ENCODE results near the gene PHTF2.
"Not testable (repeated sequence)": the region's sequence is repeated elsewhere in the genome, so short reads cannot be mapped to it uniquely, and the experiment has no call there.

PHTF2 gene

GRCh38 chr7:77866370-77866769, 67.8 kb downstream of the PHTF2 start:
- no peaks in the 10 kb centered on the region for H3K36me3 ChIP-seq (ENCODE audit: control insufficient read depth, insufficient read depth, low read length)
- DNase-seq = no peak
- H3K4me1 ChIP-seq (ENCODE audit: control insufficient read depth, insufficient read depth, low read length, poor library complexity, severe bottlenecking) = peaks cover 3% of the 10 kb centered on the region
- H3K9me3 ChIP-seq (ENCODE audit: control insufficient read depth, low read length) = no peaks in the 10 kb centered on the region
- no peak overlapping the region for H3K4me3 ChIP-seq (ENCODE audit: insufficient read depth, low read depth, low read length, poor library complexity, severe bottlenecking)
- no peaks in the 10 kb centered on the region for H3K27me3 ChIP-seq (replicated peaks; ENCODE audit: control insufficient read depth, insufficient read depth, low read length, poor library complexity, severe bottlenecking)
- no peak overlapping the region for H3K27ac ChIP-seq (ENCODE audit: insufficient read depth, low read length, poor library complexity, severe bottlenecking)

DNA sequence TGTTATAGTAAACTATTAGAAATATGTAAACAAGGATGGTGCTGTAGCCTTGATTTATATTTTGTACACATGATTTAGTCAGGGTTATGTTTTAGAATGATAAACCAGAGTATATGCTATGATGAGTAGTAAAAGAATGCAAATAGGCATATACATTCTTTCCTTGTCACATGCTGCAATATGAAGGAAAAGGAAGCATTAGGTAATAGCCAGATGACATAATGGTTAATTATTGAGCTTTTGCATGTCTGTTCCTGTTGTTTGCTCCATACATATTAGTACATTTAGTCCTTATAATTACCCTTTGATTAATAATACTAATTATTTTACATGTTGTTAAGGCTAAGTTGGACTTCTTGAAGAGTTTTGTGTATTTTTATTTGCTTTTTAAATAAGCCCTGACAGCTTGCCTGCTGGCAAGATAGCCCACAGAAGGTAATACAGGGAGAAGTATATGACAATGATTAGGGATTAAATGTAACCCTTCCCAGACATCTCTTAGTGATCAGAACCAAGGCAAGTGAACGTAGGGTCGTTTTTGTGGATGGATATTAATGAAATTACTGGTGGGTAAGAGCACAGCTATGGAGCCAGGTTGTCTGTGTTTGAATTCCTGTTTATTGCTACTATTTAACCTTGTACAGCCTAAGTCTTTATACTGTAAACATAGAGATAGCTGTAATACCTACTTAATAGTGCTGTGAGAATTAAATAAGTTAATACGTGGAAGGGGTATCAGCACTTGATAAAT, 68.4 kb downstream of the PHTF2 start:
- no peak for DNase-seq
- Histone ChIP-seq H3K4me3 (ENCODE audit: insufficient read depth, low read depth, low read length, poor library complexity, severe bottlenecking) (no peak overlapping the region), H3K27ac (ENCODE audit: insufficient read depth, low read length, poor library complexity, severe bottlenecking) (no peak overlapping the region)

GRCh38 chr7:77867537-77867865, 68.9 kb downstream of the PHTF2 start:
- H3K27ac ChIP-seq (ENCODE audit: insufficient read depth, low read length, poor library complexity, severe bottlenecking) = no peak overlapping the region

More for the DNA sequence above, 68.4 kb downstream of the PHTF2 start:
- Histone ChIP-seq H3K27me3 (replicated peaks; ENCODE audit: control insufficient read depth, insufficient read depth, low read length, poor library complexity, severe bottlenecking) (no peaks in the 10 kb centered on the region), H3K4me1 (ENCODE audit: control insufficient read depth, insufficient read depth, low read length, poor library complexity, severe bottlenecking) (peaks cover 3% of the 10 kb centered on the region), H3K36me3 (ENCODE audit: control insufficient read depth, insufficient read depth, low read length) (no peaks in the 10 kb centered on the region), H3K9me3 (ENCODE audit: control insufficient read depth, low read length) (no peaks in the 10 kb centered on the region)

DNA sequence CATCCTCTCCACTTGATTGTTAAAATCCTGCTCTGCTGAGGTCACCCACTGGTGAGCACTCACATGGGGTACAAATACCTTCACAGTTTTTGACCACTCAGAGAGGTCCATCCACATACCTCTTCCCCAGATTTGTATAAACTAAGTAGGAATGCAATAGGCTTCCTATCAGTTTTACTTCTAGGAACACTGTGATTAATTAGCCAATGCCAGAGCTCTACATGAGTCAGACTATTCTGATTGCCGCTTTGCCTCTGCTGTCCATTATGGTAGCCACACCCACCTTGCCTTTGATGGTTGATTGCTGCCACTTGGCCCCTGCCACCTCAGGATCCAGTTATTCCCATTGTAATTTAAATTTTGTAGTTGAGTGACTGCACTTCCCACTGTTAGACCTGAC, 73.7 kb downstream of the PHTF2 start:
- H3K27me3 ChIP-seq (replicated peaks; ENCODE audit: control insufficient read depth, insufficient read depth, low read length, poor library complexity, severe bottlenecking); H3K27ac ChIP-seq (ENCODE audit: insufficient read depth, low read length, poor library complexity, severe bottlenecking): not testable (repeated sequence)

More at GRCh38 chr7:77867537-77867865, 68.9 kb downstream of the PHTF2 start:
- H3K9me3 ChIP-seq (ENCODE audit: control insufficient read depth, low read length) = no peaks in the 10 kb centered on the region
- no peaks in the 10 kb centered on the region for H3K36me3 ChIP-seq (ENCODE audit: control insufficient read depth, insufficient read depth, low read length)
- peaks cover 3% of the 10 kb centered on the region for H3K4me1 ChIP-seq (ENCODE audit: control insufficient read depth, insufficient read depth, low read length, poor library complexity, severe bottlenecking)
- H3K27me3 ChIP-seq (replicated peaks; ENCODE audit: control insufficient read depth, insufficient read depth, low read length, poor library complexity, severe bottlenecking) = no peaks in the 10 kb centered on the region
- no peak for DNase-seq
- H3K4me3 ChIP-seq (ENCODE audit: insufficient read depth, low read depth, low read length, poor library complexity, severe bottlenecking) = no peak overlapping the region

DNA sequence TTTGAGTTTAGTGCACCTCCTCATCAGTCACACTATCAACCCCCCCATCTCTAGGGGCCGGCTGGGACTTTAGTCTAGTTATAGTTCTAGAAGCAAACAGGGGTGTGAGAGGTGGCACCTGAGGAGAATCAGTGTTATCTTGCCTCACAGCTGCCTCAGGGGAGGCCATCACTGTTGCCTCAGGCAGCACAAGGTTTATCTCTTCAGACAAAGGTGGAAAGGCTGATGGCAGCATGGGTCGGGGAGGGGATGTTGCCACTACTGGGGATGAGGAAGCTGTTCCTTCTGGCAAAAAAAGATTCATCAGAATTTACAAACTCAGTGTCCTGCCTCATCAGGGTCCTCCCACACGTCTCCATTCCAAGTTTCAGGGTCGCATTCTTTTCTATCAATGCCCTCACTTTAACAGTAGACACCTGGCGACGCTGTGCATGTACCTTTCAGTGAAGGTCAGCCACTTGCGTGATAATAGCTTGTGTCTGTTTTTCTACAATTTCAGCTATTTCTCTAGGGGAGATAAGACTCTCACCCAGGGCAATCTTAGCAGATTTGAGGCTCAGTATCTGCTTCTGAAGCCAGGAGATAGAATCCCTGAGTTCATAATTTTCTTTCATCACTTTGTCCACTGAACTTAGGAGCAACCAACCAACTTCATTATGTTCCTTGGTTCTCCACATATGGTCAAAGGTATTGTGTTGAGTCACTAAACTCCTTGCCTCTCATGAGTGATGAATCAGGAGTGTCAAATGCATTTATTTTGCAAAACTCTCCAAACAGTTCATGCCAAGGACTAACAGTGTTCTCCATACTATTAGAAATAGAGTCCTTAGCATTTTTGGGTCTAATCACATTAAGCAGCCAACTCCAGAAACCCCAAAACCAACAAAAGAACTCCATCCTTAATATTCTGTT, 75.1 kb downstream of the PHTF2 start:
- not testable (repeated sequence) for DNase-seq; H3K4me1 ChIP-seq (ENCODE audit: control insufficient read depth, insufficient read depth, low read length, poor library complexity, severe bottlenecking); H3K36me3 ChIP-seq (ENCODE audit: control insufficient read depth, insufficient read depth, low read length); H3K27ac ChIP-seq (ENCODE audit: insufficient read depth, low read length, poor library complexity, severe bottlenecking); H3K4me3 ChIP-seq (ENCODE audit: insufficient read depth, low read depth, low read length, poor library complexity, severe bottlenecking); H3K27me3 ChIP-seq (replicated peaks; ENCODE audit: control insufficient read depth, insufficient read depth, low read length, poor library complexity, severe bottlenecking); H3K9me3 ChIP-seq (ENCODE audit: control insufficient read depth, low read length)

More for the DNA sequence above, 73.7 kb downstream of the PHTF2 start:
- not testable (repeated sequence) for H3K9me3 ChIP-seq (ENCODE audit: control insufficient read depth, low read length); DNase-seq; H3K4me3 ChIP-seq (ENCODE audit: insufficient read depth, low read depth, low read length, poor library complexity, severe bottlenecking); H3K4me1 ChIP-seq (ENCODE audit: control insufficient read depth, insufficient read depth, low read length, poor library complexity, severe bottlenecking); H3K36me3 ChIP-seq (ENCODE audit: control insufficient read depth, insufficient read depth, low read length)

DNA sequence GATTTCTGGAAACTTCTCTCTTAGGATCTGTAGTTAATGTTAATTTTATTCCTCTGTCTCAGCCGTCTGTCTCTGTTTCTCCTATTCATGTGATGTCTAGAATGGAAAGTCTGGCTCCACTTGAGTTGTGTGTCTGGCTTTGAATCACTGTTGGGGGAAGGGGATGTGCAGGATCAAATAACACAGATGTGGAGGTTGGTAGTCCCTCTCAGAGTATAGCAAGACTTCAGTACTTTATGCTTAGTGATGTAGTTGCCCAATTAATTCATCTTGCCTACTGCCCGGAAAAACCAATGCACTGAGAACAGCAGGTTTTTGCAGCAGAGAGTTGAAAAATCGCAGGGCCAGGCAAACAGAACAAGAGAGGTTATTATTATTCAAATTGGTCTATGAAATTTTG, 79.2 kb downstream of the PHTF2 start:
- Histone ChIP-seq H3K4me3 (ENCODE audit: insufficient read depth, low read depth, low read length, poor library complexity, severe bottlenecking) (no peak overlapping the region), H3K36me3 (ENCODE audit: control insufficient read depth, insufficient read depth, low read length) (no peaks in the 10 kb centered on the region), H3K27ac (ENCODE audit: insufficient read depth, low read length, poor library complexity, severe bottlenecking) (no peak overlapping the region), H3K9me3 (ENCODE audit: control insufficient read depth, low read length) (no peaks in the 10 kb centered on the region), H3K4me1 (ENCODE audit: control insufficient read depth, insufficient read depth, low read length, poor library complexity, severe bottlenecking) (peaks cover 4% of the 10 kb centered on the region), H3K27me3 (replicated peaks; ENCODE audit: control insufficient read depth, insufficient read depth, low read length, poor library complexity, severe bottlenecking) (no peaks in the 10 kb centered on the region)
- no peak for DNase-seq

DNA sequence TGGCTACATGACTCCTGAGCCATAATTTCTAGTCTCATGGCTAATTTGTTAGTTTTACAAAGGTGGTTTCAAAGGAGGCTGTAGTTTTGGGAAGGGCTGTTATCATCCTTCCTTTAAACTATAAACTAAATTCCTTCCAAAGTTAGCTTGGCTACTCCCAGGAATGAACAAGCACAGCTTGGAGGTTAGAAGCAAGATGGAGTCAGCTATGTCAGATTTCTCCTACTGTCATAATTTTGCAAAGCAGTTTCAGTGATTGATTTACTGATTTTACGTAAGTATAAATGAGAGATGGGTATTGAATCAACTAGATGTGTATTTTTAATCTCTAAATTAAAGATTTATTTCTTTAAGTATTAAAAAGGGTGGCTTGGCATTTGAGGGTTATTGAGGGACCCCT, 79.9 kb downstream of the PHTF2 start:
- H3K36me3 ChIP-seq (ENCODE audit: control insufficient read depth, insufficient read depth, low read length) = no peaks in the 10 kb centered on the region
- H3K4me3 ChIP-seq (ENCODE audit: insufficient read depth, low read depth, low read length, poor library complexity, severe bottlenecking) = no peak overlapping the region
- H3K9me3 ChIP-seq (ENCODE audit: control insufficient read depth, low read length) = no peaks in the 10 kb centered on the region
- no peak overlapping the region for H3K27ac ChIP-seq (ENCODE audit: insufficient read depth, low read length, poor library complexity, severe bottlenecking)
- H3K27me3 ChIP-seq (replicated peaks; ENCODE audit: control insufficient read depth, insufficient read depth, low read length, poor library complexity, severe bottlenecking) = no peaks in the 10 kb centered on the region
- peaks cover 4% of the 10 kb centered on the region for H3K4me1 ChIP-seq (ENCODE audit: control insufficient read depth, insufficient read depth, low read length, poor library complexity, severe bottlenecking)
- DNase-seq = no peak

GRCh38 chr7:77879272-77879671, 80.7 kb downstream of the PHTF2 start:
- Histone ChIP-seq H3K4me3 (ENCODE audit: insufficient read depth, low read depth, low read length, poor library complexity, severe bottlenecking) (no peak overlapping the region), H3K27me3 (replicated peaks; ENCODE audit: control insufficient read depth, insufficient read depth, low read length, poor library complexity, severe bottlenecking) (no peaks in the 10 kb centered on the region)

GRCh38 chr7:77881871-77882270, 83.3 kb downstream of the PHTF2 start:
- H3K9me3 ChIP-seq (ENCODE audit: control insufficient read depth, low read length) = no peaks in the 10 kb centered on the region
- H3K27me3 ChIP-seq (replicated peaks; ENCODE audit: control insufficient read depth, insufficient read depth, low read length, poor library complexity, severe bottlenecking) = no peaks in the 10 kb centered on the region
- no peak for DNase-seq
- no peaks in the 10 kb centered on the region for H3K36me3 ChIP-seq (ENCODE audit: control insufficient read depth, insufficient read depth, low read length)
- H3K4me1 ChIP-seq (ENCODE audit: control insufficient read depth, insufficient read depth, low read length, poor library complexity, severe bottlenecking) = peaks cover 8% of the 10 kb centered on the region
- no peak overlapping the region for H3K4me3 ChIP-seq (ENCODE audit: insufficient read depth, low read depth, low read length, poor library complexity, severe bottlenecking)
- H3K27ac ChIP-seq (ENCODE audit: insufficient read depth, low read length, poor library complexity, severe bottlenecking) = no peak overlapping the region

More at GRCh38 chr7:77879272-77879671, 80.7 kb downstream of the PHTF2 start:
- H3K36me3 ChIP-seq (ENCODE audit: control insufficient read depth, insufficient read depth, low read length) = no peaks in the 10 kb centered on the region
- H3K27ac ChIP-seq (ENCODE audit: insufficient read depth, low read length, poor library complexity, severe bottlenecking) = no peak overlapping the region
- DNase-seq = no peak
- peaks cover 4% of the 10 kb centered on the region for H3K4me1 ChIP-seq (ENCODE audit: control insufficient read depth, insufficient read depth, low read length, poor library complexity, severe bottlenecking)
- no peaks in the 10 kb centered on the region for H3K9me3 ChIP-seq (ENCODE audit: control insufficient read depth, low read length)

DNA sequence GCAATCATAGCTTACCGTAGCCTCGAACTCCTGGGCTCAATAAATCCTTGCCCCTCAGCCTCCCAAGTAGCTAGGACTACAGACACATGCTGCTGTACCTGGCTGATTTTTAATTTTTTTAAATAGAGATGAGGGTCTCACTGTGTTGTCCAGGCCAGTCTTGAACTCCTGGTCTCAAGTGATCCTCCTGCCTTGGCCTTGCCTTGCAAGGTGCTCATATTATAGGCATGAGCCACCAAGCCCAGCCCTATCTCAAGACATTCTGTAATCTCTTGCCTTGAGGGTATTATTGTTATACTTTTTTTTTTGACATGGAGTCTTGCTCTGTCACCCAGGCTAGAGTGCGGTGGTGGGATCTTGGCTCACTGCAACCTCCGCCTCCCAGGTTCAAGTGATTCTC, 86.6 kb downstream of the PHTF2 start:
- Histone ChIP-seq H3K27me3 (replicated peaks; ENCODE audit: control insufficient read depth, insufficient read depth, low read length, poor library complexity, severe bottlenecking) (no peaks in the 10 kb centered on the region), H3K36me3 (ENCODE audit: control insufficient read depth, insufficient read depth, low read length) (no peaks in the 10 kb centered on the region), H3K27ac (ENCODE audit: insufficient read depth, low read length, poor library complexity, severe bottlenecking) (no peak overlapping the region), H3K9me3 (ENCODE audit: control insufficient read depth, low read length) (no peaks in the 10 kb centered on the region), H3K4me3 (ENCODE audit: insufficient read depth, low read depth, low read length, poor library complexity, severe bottlenecking) (no peak overlapping the region), H3K4me1 (ENCODE audit: control insufficient read depth, insufficient read depth, low read length, poor library complexity, severe bottlenecking) (peaks cover 4% of the 10 kb centered on the region)
- DNase-seq = no peak
